Kasumi-1 (cell line): ENCODE data around the gene BAZ2B.

Experiments
- DNase-seq, 2 experiments: peaks; one replicate each; lab custom pipeline; 2025; lab: John Stamatoyannopoulos, UW

The BAZ2B gene

DNA sequence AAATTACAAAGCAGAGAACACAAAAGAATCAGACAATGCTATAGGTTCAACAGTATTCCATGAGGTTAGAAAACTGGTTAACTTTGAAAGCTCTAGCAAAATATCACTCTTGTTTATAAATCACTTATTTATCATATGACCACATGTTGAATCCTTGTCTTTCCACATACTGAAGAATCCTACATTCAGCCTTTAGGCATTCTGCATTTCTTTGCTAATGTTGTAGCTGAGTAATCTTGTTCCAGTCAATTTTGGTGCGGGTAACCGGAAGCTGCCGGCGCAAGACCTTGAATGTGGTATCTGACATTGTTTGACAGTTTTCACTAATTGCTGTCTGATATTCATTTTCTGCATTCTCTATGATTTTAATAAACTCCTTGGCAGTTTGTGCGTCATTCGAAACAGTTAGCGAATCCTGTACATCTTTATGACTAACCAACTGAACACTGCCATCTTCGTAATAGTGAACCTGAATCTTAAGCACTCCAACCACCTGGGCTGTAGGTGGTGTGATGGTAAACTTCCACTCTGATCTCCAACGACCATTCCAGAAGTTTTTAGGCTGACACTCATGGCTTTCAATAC lies 154.1 kb downstream of the BAZ2B start:
- DNase-seq, result no peak

DNA sequence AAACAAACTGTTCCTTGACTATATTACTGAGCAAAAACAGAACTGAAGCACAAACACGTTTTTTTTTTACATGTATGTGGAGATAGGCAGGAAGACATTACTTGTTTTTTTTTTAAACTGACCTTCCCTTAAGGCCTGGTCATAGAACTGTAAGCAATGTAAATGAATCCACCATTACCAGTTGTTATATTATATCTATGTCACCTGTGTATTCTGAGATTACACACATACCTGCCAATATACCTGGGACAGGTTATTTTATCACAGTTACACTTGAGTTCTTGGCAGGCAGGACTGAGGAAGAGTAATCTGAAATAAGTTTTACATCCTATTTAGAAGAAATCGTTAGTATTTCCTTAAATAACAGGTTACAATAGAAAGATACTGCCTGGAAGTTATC lies 155.3 kb downstream of the BAZ2B start:
- DNase-seq, result no peak

DNA sequence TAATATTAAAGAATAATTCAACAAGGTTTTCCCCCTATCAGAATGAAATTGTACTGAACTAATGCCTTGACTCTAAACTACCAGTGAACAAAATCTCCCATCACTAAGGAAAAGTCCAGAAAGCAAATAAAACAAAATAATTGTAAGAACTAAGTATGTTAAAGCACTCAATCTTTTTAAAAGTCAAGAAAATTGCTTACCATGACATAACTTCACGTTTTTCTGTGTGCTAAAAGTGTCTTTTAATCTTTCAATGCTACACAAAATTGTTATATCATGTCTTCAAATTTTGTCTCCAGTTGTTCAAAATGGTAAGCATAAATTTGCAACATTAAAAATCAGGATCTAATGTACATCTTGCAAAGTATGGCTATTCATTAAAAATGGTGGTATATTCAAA lies 156.1 kb downstream of the BAZ2B start:
- DNase-seq, result no peak

DNA sequence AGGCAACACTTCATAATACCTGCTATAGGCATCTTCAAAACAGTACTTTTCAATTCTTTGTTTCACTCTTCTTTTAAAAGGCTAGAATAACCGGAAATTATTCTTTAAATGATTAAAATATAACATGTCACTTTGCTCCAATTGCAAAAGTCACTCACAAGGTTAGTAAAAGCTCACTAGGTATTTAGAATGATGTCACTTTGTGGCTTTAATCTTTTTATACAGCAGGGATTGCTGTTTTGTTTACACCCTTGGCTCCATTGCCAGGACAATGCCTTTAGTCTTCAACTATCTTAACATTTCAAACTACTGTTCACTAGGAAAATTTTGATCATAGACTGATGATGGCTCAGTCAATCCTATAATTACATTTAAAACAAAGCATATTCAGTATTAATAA lies 157.1 kb downstream of the BAZ2B start:
- no peak for DNase-seq

DNA sequence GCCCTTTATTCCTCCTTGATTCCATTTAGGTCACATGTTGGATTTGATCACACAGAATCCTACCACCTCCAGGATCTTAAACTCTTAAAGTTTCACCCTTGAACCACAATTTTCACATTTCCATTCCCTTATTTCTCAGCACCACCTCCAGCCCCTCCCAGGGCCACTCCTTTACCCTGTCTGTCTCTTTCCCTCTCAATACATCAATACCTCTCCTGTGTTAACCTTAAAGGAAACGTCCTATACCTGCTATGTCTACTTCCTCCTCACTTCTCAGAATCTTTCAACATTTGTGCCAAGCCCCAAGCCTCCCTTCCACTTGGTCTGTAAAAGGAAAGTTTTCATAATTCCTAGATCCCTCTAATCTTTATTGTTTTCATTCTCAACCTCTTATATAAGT lies 158.8 kb downstream of the BAZ2B start:
- no peak for DNase-seq

DNA sequence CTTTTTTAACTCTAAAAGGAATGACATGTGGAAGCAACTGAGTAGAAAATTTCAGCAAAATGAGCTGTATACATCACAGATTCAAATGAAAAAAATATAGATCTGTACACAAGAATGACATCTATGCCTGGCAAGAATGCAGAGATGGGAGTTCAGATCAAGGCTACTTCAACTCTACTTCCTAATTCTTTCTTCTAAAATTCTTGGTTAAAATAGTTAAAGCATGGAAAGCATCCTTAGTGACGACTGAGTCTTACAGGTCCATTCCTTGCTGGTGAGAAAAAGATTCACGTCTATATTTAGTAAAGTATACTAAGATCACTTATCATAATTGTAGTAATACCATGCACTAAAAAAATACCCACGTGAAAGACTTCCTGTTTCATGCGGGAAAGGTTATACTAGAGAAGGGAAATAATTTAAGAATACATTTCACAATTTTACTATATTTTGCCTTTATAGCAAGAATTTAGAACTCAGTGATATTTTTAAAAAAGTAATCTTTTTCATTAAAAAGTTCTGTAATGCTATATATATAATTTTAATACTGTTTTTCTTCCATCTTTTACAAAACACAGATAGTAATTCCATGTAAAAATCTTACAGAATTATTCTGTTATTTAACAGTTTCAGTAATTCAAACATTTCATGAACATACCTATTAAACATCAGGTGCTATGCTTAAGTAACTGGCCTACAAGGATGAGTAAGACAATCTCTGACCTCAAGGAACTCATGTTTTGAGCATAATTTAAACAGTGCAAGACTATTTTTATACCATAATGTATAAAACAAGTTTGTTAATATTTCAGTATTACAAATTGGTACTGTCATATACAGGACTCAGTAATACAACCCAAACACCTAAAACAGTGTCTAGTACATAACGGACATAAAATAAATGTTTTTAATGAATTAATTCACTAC lies 159.6 kb downstream of the BAZ2B start:
- DNase-seq, result peak in 1 of 2 experiments; percentile 47

DNA sequence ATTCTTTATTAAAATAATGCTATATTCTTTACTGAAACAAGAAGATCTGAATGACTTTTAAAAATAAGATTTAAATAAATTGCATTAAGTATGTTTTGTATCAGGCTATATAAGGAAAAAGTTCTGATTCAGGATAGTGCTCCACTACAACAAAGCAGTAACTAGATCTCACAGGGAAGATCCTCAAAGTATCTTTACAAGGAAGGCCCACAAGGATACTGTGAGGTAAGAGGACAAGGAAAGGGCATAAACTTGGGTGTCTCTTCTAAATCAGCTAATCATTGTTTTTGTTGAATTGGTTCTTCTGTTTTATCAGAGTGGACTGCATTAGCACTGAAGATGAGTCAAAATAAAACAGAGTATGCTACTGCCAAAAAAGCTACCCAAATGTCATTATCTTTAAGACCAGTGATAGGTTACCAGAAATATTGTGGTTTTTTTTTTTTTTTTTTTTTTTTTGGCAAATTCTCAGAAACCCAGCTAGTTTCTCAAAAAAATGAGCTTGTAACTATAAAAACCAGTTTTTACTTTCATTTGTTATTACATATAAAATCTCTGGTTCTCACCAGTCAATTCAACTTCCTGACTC lies 160.9 kb downstream of the BAZ2B start:
- DNase-seq, result no peak

DNA sequence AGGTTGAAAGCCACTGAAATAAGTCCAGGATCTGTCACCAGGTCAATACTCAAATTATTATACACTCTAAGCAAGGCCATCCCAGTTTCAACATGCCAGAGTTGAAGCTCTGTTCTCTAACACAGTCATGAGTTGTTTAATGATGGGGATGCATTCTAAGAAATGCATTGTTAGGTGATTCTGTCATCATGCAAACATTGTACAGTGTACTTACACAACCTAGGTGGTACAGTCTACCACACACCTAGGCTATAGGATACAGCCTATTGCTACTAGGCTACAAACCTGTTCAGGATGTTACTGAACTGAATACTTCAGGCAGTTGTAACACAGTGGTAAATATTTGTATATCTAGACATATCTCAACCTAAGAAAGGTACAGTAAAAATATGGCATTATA lies 162.2 kb downstream of the BAZ2B start:
- DNase-seq, result no peak

DNA sequence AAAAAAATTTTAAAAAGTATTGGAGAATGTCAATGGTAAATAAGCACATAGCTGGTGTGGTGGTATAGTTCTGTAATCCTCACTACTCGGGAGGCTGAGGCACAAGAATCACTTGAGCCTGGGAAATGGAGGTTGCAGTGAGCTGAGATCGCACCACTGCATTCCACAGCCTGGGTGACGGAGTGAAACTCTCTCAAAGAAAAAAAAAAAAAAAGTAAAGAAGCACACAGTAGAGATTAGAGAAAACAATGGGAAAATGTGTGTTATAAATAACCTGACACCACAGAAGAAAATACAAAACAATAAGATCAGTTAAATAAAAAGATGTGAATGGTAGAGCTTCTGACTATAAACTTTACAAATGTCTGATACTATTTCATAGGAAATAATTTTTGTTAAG lies 166.2 kb downstream of the BAZ2B start:
- DNase-seq, result no peak

DNA sequence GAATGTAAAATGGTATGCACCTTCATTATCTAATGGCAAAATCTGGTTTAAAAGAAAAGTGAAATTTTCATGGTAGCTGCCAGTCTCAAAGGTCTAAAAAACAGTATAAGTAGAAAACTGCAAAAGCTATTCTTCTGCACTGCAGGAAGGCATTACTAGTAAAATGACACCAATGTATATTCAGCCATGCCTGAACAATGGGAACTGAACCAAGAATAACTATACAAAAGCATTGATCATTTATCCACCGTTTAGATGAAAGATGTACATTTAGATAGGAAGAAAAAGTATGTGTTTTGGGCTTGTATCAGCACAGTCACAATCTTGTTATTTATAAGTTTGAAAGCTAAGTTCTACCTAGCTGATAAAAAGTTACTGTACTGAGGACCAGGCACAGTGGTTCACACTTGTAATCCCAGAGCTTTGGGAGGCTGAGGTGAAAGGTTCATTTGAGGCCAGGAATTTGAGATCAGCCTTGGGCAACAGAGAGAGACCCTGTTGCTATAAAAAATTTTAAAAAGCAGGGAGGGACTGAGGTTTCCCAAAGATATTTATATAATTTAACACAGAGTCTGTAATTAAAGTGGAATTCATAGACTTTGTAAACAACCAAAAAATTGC lies 166.7 kb downstream of the BAZ2B start:
- no peak for DNase-seq

DNA sequence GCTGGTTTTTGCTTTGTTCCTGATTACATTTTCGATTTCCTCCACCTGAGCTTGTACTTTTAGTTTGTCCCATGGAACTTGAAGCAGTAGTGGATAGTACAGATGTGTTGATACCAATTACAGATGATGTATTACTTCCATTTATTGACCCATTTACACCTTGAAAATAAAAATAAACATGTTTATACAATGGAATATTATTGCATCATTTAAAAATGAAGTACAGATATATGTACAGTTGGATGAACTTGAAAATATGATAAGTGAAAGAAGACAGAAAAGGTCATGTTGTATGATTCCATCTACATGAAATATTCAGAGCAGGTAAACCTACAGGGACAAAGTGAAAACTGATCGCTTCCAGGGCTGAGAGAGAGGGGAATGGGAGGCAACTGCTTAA lies 169.5 kb downstream of the BAZ2B start:
- DNase-seq, result no peak

DNA sequence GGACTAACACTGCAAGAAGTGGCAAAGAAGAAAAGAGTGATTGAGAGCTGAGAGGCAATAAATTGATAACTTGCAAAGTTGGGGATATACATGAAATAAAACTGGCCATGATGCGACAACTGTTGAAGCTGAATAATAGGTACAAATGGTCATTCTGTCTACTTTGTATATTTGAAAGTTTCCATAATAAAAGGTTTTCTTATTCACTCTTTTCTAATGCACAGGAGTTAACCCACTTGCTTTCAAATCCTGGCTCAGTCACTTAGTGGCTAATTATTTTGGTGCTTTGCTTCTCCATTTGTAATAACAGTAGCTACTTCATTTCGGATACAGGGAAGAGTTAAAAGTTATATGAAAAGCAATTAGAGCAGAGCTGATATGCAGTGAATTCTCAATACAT lies 170.1 kb downstream of the BAZ2B start:
- no peak for DNase-seq

DNA sequence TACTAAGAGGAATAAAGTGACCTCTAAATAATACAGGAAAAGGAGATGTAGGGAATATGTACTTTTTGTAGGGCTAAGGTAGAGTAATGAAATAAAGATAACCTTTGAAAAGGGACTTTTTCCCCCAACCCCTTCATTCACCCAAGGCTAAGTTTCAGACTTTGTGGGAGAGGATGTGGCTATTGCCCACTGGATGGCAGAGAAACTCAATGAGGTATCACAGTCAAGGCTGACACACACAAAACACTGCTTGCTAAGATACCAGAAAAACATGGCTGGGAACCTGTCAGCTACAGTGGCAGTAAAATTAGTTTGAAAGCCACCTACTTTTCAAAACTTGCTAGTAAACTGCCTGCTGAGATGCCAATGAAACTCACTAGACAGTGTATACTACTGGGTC lies 171.0 kb downstream of the BAZ2B start:
- no peak for DNase-seq

DNA sequence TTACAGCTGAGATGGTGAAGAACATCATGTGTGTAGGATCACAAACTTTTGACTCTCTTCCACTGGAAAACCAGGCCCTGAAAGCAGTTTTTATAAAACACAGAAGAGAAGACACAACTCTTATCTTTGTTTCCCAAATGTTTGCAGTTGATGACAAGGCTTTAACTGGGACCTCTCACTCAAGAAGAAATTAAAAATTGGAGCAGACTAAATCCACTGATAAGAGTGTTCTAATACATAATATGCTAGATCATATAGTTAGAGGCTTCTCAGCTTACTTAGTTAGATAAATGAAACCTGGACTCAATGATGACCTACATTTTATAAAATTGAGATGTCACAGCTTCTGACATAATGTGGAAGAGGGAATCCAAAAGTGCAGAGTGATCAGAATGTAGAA lies 171.6 kb downstream of the BAZ2B start:
- no peak for DNase-seq

DNA sequence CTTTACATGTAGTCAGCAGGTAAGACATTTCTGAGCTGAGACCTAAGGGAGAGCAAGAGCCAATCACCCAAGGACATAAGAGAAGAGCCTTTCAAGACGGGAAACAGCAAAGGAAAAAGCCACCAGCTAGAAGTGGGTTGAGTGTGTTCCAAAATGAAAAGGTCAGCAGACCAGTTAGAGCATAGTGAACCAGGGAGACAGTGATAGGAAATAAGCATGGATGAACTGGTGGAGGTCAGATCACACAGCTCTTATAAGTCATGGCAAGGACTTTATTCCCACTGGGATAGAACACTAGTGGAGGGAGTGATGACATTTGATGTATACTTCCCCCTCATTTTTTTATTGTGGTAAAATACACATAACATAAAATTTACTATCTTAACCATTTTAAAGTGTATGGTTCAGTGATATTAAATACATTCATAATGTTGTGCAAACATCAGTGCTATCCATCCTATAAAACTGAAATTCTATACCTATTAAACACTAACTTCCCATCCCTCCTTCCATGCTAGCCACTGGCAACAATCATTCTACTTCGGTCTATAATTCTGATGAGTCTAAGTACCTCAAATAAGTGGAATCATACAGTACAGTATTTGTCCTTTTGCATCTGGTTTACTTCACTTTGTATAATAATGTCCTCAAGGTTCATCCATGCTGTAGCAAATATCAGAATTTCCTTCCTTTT lies 174.0 kb downstream of the BAZ2B start:
- DNase-seq, result no peak

DNA sequence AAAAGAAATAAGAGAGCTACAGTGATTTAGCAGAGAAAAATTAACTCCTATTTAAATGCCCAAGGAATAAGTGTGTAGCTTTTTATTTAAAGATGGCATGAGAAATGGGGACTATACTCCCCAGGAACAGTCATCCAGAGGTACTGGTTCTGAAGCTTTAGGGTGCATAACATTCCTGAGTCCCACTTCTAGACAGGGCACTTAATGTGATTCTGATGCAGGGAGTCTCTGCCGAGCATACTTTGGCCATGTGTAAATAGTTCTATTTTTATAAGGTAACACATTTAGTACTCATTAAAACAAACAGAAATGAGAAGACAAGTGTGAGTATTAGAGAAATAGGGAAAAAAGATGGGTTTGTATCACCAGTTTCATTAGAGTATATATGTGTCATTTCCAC lies 175.2 kb downstream of the BAZ2B start:
- no peak for DNase-seq

DNA sequence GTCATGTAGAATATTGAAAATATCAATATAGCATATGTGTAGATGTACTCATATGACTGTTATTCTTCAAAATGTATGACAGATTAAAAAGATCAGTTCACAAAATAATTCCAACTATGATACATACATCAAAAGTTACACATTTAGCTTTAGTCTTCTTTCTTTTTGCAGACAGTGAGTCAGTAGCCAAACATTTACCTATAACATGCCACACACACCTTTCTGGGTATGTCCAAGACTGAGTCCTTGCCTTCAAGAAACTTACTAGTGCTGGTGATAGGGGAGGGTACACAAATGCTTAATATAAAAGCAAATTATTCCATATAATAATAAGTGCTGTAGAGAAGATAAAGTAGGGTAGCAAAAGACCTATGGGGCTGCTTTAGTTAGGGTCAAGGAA lies 176.9 kb downstream of the BAZ2B start:
- no peak for DNase-seq

DNA sequence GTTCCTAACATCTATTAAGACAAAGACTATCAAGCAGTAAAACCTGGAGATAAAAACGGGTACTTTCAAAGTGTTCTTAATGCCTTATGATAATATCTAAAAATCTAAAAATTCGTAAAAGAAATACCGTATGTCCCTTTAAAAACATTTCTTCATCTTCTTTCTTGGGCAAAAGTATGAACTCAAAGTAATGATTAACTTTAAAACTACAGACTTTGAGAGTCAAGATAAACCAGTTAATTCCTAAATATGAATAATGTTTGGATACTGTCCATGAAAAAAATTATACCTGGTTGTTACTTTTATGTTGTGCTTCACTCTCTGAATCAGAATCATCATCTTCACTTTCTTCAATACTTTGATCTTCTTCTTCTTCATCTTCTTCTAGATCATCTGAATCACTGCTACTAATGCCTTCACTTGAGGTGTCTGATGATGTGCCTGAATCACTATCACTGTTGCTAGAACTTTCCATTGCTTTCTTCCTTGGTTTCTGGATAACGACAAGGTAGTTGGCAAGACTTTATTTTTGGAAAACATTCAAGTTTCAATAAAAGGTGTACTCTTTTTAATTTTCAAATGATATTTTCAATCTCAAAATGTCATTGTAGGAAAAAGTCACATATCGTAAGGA lies 177.5 kb downstream of the BAZ2B start:
- no peak for DNase-seq

DNA sequence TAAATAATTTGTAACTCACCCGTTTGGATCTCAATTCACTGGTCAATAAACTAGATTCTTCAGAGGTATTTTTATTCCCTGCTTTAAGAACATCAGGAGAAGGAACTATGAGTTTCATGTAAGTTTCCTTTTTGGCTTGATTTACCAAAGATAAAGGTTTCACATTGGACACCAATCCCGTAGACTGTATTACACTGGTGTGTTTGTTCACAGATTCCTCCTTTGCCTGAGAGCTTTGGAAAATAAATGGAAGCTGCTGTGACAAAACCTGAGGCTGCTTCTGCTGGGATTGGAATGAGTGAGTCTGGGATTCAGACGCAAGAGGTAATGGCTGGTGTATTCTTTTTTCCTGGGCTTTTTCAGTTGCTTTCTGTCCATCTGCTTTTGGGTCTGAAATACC lies 178.1 kb downstream of the BAZ2B start:
- no peak for DNase-seq

DNA sequence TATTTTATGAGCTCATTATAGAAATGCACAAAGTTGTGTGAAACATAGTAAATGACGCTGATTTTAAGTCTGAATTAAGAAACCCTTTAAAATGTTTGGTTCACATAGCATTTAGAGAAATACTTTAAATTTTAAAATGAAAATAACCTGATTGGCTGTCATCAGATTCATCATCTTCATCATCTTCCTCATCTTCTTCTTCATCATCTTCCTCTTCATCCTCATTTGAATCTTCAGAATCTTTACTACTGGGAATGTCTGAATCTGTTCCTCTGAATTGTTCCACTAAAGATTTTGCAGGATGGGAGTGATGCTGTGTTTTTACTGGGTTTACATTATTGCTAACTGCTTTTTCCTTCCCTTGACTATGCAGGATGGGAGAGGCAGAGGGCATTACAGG lies 183.7 kb downstream of the BAZ2B start:
- no peak for DNase-seq

DNA sequence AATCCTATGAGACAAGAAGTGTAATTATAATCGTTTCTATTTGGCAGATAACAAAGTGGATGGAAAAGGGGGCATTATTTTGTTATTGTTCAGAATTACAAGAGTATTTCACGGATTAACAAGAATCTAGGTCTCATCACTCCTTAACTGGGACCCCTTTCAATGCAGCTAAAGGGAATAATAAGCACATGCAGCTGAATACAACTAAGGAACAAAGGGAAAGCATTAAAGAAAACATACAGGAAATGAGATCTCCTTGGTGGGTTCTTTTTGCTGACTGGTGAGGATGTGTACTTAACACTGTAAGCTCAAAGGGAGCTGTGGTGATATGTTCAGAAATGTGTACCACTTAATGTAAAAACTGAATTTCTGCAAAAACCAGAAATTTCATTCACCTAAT lies 189.3 kb downstream of the BAZ2B start:
- DNase-seq, result no peak

DNA sequence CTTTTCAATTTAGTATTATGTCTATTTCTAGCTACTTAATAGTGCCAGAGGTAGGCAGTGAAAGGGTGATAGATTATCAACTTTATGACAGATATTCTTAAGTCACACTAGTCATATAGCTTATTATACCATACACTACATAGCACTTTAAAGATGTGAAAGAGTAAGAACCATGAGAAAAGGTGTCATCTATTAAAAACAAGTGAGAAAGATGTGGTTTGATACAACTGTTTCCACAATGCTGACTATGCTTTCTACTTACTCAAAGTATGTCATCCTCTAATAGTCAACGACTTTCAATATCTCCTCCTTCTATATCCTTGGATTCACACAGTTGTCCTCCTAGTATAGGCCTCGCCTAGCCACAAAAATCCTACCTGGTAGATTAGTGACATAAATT lies 196.9 kb downstream of the BAZ2B start:
- no peak for DNase-seq
